PFSK-1 (cell line): ENCODE measurements around the gene PDE6A.

Experiments used
- POLR2AphosphoS5 ChIP-seq: IDR thresholded peaks from 2 replicates; pipeline ENCODE4 v1.6.1; 2012; ENCODE audit warnings: low read depth, mild to moderate bottlenecking, control low read depth, low read length, moderate library complexity
- REST ChIP-seq, 2 experiments: IDR thresholded peaks; 2 replicates each; pipeline versions ENCODE4 v1.6.1 to v1.8.0; 2011 to 2012; ENCODE audit warnings: low read depth in 2 of 2, low read length in 2 of 2, control low read depth in 1 of 2, inconsistent platforms in 1 of 2, mild to moderate bottlenecking in 1 of 2, moderate library complexity in 1 of 2; ENCODE audit not compliant: insufficient read depth in 1 of 2
- SIN3A ChIP-seq: IDR thresholded peaks from 2 replicates; pipeline ENCODE4 v1.6.1; 2012; ENCODE audit warnings: mild to moderate bottlenecking, low read length, moderate library complexity, borderline replicate concordance; ENCODE audit not compliant: insufficient read depth

GRCh38 chr5:149859746-149860145, 84.8 kb downstream of the PDE6A start:
- TF ChIP-seq POLR2AphosphoS5 (no peak), REST (IDR thresholded peaks at IDR 0.05; ENCODE audit: insufficient read depth in 1 of 2, low read depth in 2 of 2, low read length in 2 of 2) (no peak), SIN3A (no peak)
